Subcutaneous adipose tissue (tissue), 4 donors: ENCODE data around the gene ACTN3. TPM values are rescaled to one million over a fixed set of nuclear protein-coding genes. Genes with fewer than 3 reads are reported as not detected.

Experiments
- CTCF ChIP-seq: fragments of 450-650 bp; IDR thresholded peaks from one replicate; pipeline ENCODE4 v1.5.1; 2016; ENCODE audit warnings: low read depth, mild to moderate bottlenecking, control low read depth, antibody characterized with exemption, moderate library complexity
- total RNA-seq, 4 donors: library from RNA; depleted of rRNA; stranded (reverse); fragments of >200 nt; gene quantifications; one replicate each; pipeline ENCODE4 v1.1.0, GENCODE V29; 2016

ACTN3 gene
- total RNA-seq, 4 donors from 2014 or later, result 0.22 TPM; not detected in 3

- no peak for TF ChIP-seq CTCF
Observed at GRCh38 chr11:66598993-66599392, 52.3 kb downstream of the ACTN3 start.

- no peak for TF ChIP-seq CTCF
Observed at GRCh38 chr11:66600219-66600618, 53.5 kb downstream of the ACTN3 start.

GRCh38 chr11:66600631-66601233 lies 54.0 kb downstream of the ACTN3 start:
- no peak for TF ChIP-seq CTCF

GRCh38 chr11:66603072-66603471 lies 56.4 kb downstream of the ACTN3 start:
- no peak for TF ChIP-seq CTCF

- no peak for TF ChIP-seq CTCF
Observed at GRCh38 chr11:66604155-66604554, 57.5 kb downstream of the ACTN3 start.

GRCh38 chr11:66607126-66607834 lies 60.6 kb downstream of the ACTN3 start:
- TF ChIP-seq CTCF, result no peak

- TF ChIP-seq CTCF, result no peak
Observed at GRCh38 chr11:66609721-66610617, 63.3 kb downstream of the ACTN3 start.
